ENCODE measurements around the gene SGK1.

The SGK1 gene

GRCh38 chr6:134317471-134318131, at the start of gene SGK1:
SGK1 (minus strand) TSS chr6:134318112; CDS start chr6:134317460, 652 bp downstream.
- peak in 1 of 2 donors; percentile 6 for DNase-seq (ENCODE audit: low read depth in 2 of 2)

DNA sequence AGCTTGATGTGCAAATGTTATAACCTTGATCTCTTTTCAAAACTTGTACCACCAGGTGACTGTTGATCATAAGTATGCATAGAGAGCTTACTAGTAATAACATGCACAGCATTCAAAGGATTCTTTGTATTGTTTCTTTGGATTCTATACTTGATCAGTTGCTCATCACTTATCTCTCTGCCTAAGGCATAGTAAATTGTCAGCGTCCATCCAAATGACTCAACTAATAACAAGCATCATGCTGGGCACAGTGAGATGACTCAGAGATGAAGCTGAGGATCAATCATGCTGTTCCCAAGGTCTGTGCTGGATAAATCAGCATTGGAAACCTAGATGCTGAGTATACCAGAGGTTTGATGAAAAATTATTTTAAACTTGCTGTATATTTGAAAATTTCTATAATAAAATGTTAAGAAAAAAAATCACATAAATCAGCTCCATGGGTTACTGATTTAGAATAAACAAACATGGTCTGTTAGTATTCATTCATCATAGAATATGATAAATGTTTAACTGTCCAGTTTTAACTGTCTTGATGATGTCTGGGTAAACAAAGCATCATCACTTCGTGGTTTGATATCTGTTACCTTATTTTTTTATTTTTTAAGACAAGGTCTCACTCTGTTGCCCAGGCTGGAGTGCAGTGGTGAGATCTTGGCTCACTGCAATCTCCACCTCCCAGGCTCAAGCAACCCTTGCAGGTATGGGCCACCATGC, 45.6 kb upstream of the SGK1 start:
- no peak for DNase-seq (ENCODE audit: low read depth in 2 of 2)

DNA sequence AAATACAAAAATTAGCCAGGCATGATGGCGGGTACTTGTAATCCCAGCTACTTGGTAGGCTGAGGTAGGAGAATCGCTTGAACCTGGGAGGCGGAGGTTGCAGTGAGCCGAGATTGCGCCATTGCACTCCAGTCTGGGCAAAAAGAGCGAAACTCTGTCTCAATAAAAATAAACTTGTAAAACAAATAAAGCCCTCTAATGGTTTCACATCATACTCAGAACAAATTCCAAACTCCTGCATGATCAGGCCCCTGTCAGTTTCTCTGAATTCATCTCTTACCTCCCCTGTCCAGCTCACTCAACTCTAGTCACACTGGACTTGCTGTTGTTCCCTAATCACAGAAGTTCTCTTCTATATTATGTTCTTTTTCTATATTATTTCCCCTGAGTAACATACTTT, 43.1 kb upstream of the SGK1 start:
- DNase-seq (ENCODE audit: low read depth in 2 of 2): no peak

DNA sequence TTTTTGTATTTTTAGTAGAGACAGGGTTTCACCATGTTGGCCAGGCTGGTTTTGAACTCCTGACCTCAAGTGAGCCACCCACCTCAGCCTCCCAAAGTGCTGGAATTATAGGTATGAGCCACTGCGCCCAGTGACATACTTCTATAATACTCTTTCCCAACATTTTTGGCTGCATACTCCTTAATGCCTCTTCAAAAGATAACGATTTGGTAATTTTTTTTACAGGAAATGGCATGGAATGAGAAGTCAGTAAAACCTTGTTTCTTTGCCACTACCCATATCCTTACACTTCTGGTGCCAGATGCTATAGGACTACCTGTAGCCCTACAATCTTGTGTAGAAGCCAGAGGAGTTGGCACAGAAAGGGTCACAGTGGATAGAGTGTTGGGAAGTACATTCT, 41.4 kb upstream of the SGK1 start:
- DNase-seq (ENCODE audit: low read depth in 2 of 2): no peak

GRCh38 chr6:134358320-134358719, 40.4 kb upstream of the SGK1 start:
- no peak for DNase-seq (ENCODE audit: low read depth in 2 of 2)

- no peak for DNase-seq (ENCODE audit: low read depth in 2 of 2)
These were observed 39.1 kb upstream of the SGK1 start for GRCh38 chr6:134357022-134357487.

DNA sequence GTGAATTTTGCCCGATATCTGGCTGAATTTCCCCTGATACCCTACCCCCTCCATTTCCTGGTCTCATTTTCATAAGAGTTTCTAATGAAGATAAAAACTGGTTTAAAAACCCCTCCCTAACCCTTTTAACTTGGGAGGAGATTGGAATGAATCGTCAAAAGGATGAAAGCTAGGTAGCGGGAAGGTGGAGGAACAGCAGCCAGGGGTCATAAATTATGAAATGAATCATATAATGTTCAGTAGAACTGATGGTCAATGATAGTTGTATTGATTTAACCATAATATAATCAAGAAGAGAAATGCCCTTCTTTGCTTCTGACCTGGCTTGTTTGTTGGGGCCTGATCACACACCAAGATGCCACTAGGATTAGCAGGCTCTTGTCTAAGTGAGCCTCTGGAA, 38.5 kb upstream of the SGK1 start:
- DNase-seq (ENCODE audit: low read depth in 2 of 2): no peak

DNA sequence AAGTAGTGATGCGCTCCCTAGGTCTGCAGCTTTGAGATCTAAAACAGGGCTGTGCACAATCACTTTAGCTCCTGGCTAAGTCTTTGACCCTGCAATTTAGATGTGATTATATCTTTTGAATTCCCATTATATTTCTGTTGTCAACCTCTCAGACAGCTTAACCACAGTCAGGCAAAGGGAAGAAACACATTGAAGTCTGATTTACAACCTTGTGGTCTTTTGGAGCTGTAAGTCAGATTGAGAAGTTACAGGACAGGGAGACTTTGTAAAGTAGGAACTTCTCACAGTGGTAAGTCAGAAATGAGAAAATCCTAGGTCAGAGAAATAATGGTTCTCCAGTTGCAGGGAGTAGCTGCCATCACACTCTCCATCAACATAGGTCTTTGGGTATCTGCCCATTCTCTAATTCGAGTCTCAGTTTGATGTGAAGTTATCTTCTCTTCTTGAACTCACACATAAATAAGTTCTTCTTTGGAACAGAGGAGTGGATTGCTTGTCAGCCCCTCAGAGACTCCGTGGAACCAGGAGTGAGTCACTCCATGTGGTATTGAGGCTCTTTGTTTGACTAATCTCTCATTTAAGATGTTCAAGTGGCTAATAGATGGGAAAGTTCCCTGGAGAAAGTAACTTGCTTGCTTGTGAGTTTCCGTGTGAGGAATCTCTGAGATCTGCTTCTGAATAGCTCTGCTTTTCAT, 35.0 kb upstream of the SGK1 start:
- no peak for DNase-seq (ENCODE audit: low read depth in 2 of 2)

DNA sequence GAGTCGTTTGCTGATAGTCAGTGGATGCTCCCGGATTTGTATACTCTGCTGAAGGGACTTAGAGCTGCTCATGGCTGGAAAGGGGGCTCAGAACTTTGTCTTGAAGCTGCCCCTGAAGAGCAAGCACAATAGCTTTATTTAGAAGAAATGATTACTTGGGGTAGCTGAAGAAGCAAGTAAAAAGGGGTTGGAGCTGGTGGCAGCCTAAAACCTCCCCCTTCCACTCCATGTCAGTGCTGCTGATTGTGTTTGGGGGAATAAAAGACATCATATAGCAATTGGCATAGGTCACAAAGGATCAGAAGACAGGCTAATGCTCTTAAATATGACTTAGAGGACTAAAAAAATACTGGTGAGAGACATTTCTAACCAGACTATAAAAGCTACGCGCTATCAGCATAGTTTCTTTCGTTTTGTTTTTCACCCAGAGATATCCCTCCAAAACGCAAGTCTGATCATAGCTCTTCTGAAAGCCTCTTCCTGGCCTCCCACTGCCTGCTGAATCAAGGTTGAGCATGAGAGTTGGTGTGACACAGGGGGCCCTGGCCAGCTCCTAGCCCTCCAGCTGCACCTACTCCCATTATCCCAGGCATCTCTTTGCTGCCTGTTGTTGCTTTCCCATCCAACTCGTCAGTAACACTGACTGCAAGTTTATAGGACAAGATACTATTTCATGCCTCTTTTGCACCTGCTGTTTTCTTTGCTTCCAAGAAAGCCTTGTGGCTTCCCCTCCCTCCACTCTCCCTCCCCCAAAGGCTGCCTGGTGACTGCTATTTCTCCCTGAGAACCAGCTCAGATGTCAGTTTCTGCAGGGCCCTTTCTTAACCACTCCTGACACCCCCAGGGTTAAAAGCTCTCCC, 33.9 kb upstream of the SGK1 start:
- DNase-seq (ENCODE audit: low read depth in 2 of 2): no peak

GRCh38 chr6:134347885-134348805, 30.2 kb upstream of the SGK1 start:
- no peak for DNase-seq (ENCODE audit: low read depth in 2 of 2)

DNA sequence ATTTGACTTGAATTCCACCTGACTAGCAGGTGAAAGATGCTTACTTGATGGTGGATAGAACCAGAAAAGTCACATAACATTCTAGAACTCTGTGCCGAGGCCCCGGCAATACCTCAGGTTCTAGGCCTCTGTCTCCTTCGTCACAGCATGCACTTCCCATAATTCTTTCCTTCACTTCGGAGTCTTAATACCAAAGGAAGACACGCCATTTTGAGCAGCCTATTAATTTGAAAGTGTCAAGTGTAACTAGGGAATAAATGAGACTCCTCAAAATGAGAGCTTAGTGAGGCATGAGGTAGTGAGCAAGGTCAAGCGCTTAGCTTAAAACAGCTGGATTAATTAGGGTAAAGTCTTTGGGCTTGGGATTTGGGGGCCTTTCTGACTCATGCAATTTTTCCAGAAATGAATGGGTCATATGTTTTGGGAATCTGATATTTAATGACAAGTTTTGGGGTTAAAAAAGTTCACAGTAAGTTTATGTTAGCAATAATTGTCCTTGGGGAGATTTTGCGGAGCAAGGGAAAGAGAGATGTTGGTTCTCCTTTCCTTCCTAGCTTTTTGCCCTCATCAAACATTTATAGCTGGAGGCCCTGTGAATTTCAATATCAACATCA, 29.1 kb upstream of the SGK1 start:
- DNase-seq (ENCODE audit: low read depth in 2 of 2): no peak

DNA sequence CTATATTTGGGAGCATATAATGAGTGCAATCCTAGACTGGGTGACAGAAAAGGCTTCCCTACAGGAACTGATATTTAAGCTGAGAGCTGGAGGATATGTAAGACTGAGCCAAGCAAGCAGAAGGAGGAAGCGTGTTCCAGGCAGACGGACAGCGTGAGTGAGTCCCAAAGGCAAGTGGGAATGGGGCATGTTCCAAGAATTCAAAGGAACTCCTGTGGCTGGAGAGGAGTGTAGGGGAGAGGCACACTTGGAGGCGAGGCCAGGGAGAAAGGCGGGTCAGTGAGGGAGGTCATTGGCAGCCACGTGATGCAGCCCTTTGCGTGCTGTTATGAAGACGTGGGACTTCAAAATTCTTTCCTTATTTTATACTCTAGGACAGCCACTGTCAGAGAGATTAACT, 27.9 kb upstream of the SGK1 start:
- no peak for DNase-seq (ENCODE audit: low read depth in 2 of 2)

- DNase-seq (ENCODE audit: low read depth in 2 of 2): no peak
These were observed 25.2 kb upstream of the SGK1 start for GRCh38 chr6:134343066-134343465.

- no peak for DNase-seq (ENCODE audit: low read depth in 2 of 2)
These were observed 24.2 kb upstream of the SGK1 start for GRCh38 chr6:134341999-134342567.

DNA sequence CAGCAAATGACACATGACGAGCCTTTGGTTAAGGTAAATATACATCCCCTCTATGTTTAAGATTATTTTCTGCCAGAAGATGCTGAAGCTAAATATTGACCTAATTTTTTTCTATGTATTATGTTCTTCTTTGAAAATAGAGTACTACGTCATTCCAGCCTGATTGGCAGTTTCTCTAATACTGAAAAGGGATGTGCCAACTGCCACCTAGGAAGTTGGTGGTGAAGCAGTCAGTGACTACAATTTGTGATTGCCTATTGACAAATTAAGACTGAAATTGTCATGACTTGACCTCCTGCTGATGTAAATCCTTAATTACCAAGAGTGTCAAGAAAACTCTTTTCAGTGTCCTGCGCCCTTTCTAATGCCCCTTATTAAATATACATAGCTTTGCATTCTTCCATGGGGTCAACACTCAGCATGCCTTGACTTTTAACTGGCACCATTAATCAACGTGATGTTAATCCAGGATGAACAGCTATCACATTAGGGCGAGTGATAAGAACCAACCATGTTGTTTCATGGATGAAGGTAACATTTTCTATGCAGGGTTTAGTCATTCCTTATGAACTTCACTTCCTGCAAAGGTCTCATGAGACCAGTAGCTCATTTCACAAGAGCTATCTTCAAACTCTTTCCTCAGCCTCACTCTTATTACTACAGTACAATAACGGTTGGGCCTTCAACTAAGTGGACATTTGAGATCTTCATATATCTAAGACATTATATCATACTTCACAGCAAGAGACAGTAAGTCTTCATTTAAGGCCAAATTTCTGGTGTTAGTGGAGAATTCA, 22.5 kb upstream of the SGK1 start:
- no peak for DNase-seq (ENCODE audit: low read depth in 2 of 2)

GRCh38 chr6:134339216-134339615, 21.3 kb upstream of the SGK1 start:
- DNase-seq (ENCODE audit: low read depth in 2 of 2): no peak

DNA sequence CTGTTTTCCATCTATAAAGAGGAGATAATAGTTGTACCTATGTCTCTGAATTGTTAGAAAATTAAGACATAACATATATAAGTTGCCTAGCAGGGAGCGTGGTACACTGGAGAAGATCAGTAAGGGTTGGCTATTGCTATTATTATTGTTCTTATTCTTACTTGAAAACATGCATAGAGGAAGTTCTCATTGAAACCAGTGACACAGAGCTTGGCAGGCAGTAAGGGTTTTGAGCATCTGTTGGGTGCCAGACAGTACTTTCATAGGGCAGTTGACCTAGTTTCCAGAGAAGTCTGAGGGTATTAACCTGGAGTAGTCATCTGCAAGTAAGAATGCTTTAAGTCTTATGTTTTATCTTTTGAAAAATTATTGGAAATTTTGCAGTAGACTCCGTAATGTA, 13.3 kb upstream of the SGK1 start:
- DNase-seq (ENCODE audit: low read depth in 2 of 2): no peak

DNA sequence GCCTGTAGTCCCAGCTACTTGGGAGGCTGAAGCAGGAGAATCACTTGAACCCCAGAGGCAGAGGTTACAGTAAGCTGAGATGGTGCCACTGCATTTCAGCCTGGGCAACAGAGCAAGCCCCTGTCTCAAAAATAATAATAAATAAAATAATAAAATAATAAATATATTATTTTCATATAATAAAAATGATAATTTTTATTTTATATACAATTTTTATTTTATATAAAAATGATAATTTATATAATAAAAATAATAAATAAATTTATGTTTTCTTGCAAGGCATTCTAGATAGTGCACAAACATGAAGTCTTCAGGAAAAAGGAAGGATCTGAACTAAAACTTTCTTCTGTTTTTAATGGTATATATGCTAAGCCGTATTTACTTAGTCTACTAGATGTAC, 12.6 kb upstream of the SGK1 start:
- no peak for DNase-seq (ENCODE audit: low read depth in 2 of 2)

- no peak for DNase-seq (ENCODE audit: low read depth in 2 of 2)
These were observed 10.9 kb upstream of the SGK1 start for GRCh38 chr6:134328792-134329191.
